KMS-11 (cell line): ENCODE measurements around the gene UQCRC2.

Experiments
- H2AFZ ChIP-seq: fragments of 200-600 bp; sonication (generic); 2 replicates; pipeline ENCODE4 v1.6.1; 2016; ENCODE audit warnings: antibody characterized with exemption, mixed run types, low read depth
- H3K27ac ChIP-seq: fragments of 200-600 bp; sonication (generic); 2 replicates; pipeline ENCODE4 v1.6.1; 2016; ENCODE audit warnings: mild to moderate bottlenecking, mixed run types
- H3K27me3 ChIP-seq: fragments of 200-600 bp; sonication (generic); 2 replicates; pipeline ENCODE4 v1.6.1; 2017; ENCODE audit warnings: mild to moderate bottlenecking, low read depth, mixed run types, moderate library complexity; ENCODE audit not compliant: insufficient read depth
- H3K36me3 ChIP-seq: fragments of 200-600 bp; sonication (generic); 2 replicates; pipeline ENCODE4 v1.6.1; 2017; ENCODE audit warnings: mild to moderate bottlenecking, mixed run types; ENCODE audit not compliant: insufficient read depth
- H3K4me1 ChIP-seq: fragments of 200-600 bp; sonication (generic); 2 replicates; pipeline ENCODE4 v1.6.1; 2016; ENCODE audit warnings: mild to moderate bottlenecking, low read depth, mixed run types; ENCODE audit not compliant: poor library complexity, severe bottlenecking
- H3K4me2 ChIP-seq: fragments of 200-600 bp; sonication (generic); 2 replicates; pipeline ENCODE4 v1.7.0; 2016; ENCODE audit warnings: mild to moderate bottlenecking, mixed run types
- H3K4me3 ChIP-seq: fragments of 200-600 bp; sonication (generic); IDR thresholded peaks from 2 replicates; pipeline ENCODE4 v1.6.1; 2017; ENCODE audit warnings: low read depth, low read length, mixed read lengths; ENCODE audit not compliant: insufficient read depth
- H3K79me2 ChIP-seq: fragments of 200-600 bp; sonication (generic); 2 replicates; pipeline ENCODE4 v1.6.1; 2016; ENCODE audit warnings: low read depth, mixed run types; ENCODE audit not compliant: insufficient read depth
- H3K9ac ChIP-seq: fragments of 200-600 bp; sonication (generic); 2 replicates; pipeline ENCODE4 v1.6.1; 2016; ENCODE audit warnings: mild to moderate bottlenecking, mixed run types
- H4K20me1 ChIP-seq: fragments of 200-600 bp; sonication (generic); 2 replicates; pipeline ENCODE4 v1.6.1; 2016; ENCODE audit warnings: mild to moderate bottlenecking, mixed run types; ENCODE audit not compliant: insufficient read depth
- CTCF ChIP-seq: fragments of 200-600 bp; sonication (generic); conservative IDR thresholded peaks from 2 replicates; pipeline ENCODE4 v1.6.1; 2017; ENCODE audit warnings: low read depth, mild to moderate bottlenecking, antibody characterized with exemption, low read length, moderate library complexity, mixed read lengths

The UQCRC2 gene

GRCh38 chr16:21984062-21984461, 30.9 kb downstream of the UQCRC2 start:
- Histone ChIP-seq H3K4me2 (no peak overlapping the region), H4K20me1 (no peaks in the 10 kb centered on the region), H3K27me3 (no peaks in the 10 kb centered on the region), H3K36me3 (peaks cover 4% of the 10 kb centered on the region; the same call in 1 of the 2 replicates), H3K9ac (no peak overlapping the region), H3K27ac (no peak overlapping the region), H2AFZ (no peak overlapping the region), H3K4me3 (no peak overlapping the region), H3K79me2 (no peaks in the 10 kb centered on the region), H3K4me1 (peaks cover 10% of the 10 kb centered on the region)
- TF ChIP-seq CTCF = no peak

GRCh38 chr16:21985524-21985923, 32.4 kb downstream of the UQCRC2 start:
- no peak for TF ChIP-seq CTCF
- H4K20me1 ChIP-seq = no peaks in the 10 kb centered on the region
- no peak overlapping the region for H3K4me3 ChIP-seq
- no peak overlapping the region for H3K4me2 ChIP-seq
- H3K36me3 ChIP-seq = 0 out of 2 replicates have a peak, but pooled peaks cover under 1% of the 10 kb centered on the region
- H2AFZ ChIP-seq = no peak overlapping the region
- H3K27ac ChIP-seq = no peak overlapping the region
- H3K9ac ChIP-seq = no peak overlapping the region
- no peaks in the 10 kb centered on the region for H3K27me3 ChIP-seq
- no peaks in the 10 kb centered on the region for H3K79me2 ChIP-seq
- peaks cover 16% of the 10 kb centered on the region for H3K4me1 ChIP-seq

- Histone ChIP-seq H2AFZ (no peak overlapping the region), H4K20me1 (no peaks in the 10 kb centered on the region), H3K4me2 (no peak overlapping the region), H3K9ac (no peak overlapping the region), H3K27ac (no peak overlapping the region), H3K27me3 (no peaks in the 10 kb centered on the region), H3K4me3 (no peak overlapping the region), H3K36me3 (no peaks in the 10 kb centered on the region), H3K4me1 (peaks cover 16% of the 10 kb centered on the region), H3K79me2 (no peaks in the 10 kb centered on the region)
- TF ChIP-seq CTCF = no peak
These were observed 33.6 kb downstream of the UQCRC2 start for GRCh38 chr16:21986692-21987246.

GRCh38 chr16:21987498-21987897, 34.3 kb downstream of the UQCRC2 start:
- no peak for TF ChIP-seq CTCF
- H3K4me2 ChIP-seq = no peak overlapping the region
- H3K79me2 ChIP-seq = no peaks in the 10 kb centered on the region
- no peak overlapping the region for H3K27ac ChIP-seq
- H3K4me3 ChIP-seq = no peak overlapping the region
- no peak overlapping the region for H2AFZ ChIP-seq
- H3K27me3 ChIP-seq = no peaks in the 10 kb centered on the region
- no peaks in the 10 kb centered on the region for H3K36me3 ChIP-seq
- H3K9ac ChIP-seq = no peak overlapping the region
- H3K4me1 ChIP-seq = peaks cover 16% of the 10 kb centered on the region
- H4K20me1 ChIP-seq = no peaks in the 10 kb centered on the region
